HG03025 (cell line): ENCODE measurements around the gene RIT2.

ENCODE experiments used
- ATAC-seq: cut with Tn5 transposase; IDR thresholded peaks from one replicate; pipeline ENCODE4 v1.9.1; 2021; ENCODE audit warnings: mild to moderate bottlenecking, moderate library complexity; ENCODE audit not compliant: unreplicated experiment, low FRiP score

RIT2 gene

DNA sequence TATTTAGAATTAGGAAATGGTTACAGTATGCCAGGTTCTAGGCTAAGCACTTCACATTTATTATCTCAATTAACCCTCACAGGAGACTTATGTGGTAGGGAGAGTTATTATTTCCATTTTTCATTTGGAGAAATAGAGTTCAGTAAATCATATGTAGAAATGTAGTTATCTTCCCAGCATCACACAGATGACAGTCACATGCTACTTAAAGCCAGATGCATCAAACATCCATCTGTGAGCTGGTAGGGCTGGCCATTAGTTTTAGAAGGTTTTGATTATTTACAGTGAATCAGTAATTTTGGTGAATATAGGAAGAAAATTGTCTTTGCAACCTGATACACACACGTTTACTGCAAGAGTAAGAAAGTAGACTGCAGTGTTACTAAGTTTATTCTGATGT is 97.9 kb downstream of the RIT2 start:
- ATAC-seq: no peak

DNA sequence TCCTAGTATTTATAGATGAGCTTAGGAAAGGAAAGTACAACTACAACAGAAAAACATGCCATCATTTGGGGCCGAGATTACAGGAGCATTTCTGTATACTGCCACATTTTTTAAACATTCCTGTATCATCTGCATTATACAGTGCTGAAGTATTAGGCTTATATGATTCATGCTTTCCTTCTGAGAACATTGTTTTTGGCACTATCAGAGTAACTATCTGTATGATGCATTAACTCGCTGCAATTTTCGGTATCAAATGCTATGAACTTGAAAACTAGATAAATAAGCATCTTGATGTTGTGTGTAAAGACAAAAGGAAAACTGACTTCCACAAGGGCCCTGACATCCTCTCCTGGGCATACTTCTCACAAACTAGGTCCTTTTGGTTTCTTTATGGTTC is 102.0 kb downstream of the RIT2 start:
- ATAC-seq: no peak

DNA sequence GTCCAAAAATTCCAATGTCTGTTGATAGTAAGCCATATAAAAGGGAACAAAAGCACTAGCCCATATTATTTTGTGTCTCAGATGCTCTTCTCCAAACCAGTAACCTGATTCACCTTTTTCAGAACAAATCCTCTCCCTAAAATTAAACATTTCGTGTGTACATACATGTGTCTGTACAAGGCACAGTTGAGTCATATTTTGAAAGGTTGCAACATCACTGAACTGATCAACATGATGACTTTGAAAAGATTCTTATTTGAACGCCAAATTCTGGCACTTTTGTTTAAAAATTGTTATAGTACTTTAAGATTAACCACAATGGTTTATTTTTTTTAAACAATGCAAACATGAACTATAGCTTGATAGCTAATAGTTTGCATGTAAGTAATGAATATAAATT is 102.5 kb downstream of the RIT2 start:
- ATAC-seq: no peak

DNA sequence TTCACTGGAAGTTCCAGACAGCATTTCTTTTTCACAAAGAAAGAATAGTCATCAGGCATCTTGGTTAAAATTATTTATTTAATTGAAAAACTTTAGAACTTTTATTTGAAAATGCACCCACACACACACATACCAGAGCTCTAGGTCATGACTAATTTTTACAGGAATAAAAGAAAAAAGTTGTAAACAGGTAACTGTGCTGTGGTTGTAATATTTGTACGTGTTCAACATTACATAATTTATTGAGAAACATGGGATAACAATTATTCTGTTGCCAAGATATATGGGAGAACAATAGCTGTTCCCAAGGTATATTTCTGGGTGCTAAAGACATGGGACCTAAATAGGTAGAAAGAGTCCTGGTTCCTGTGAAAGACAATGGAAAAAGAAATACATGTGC is 104.9 kb downstream of the RIT2 start:
- no peak for ATAC-seq

DNA sequence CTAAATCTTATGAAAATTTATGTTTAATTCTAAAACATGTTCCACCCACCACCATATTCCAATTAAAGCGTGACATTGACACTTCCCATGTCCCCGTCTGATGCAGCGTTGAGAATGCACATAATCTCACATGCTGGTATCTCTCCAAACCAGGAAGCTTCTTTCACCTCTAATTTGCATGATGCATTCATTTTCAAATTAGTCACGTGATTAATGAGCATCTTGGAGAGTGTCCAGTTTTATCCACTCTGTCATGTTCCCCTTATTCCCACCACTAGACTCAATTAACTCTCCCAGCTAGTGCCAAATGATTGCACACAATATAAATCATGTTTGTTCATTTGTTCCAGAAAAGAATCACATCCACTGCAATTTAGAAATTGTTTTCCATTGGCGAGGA is 105.8 kb downstream of the RIT2 start:
- ATAC-seq: no peak

DNA sequence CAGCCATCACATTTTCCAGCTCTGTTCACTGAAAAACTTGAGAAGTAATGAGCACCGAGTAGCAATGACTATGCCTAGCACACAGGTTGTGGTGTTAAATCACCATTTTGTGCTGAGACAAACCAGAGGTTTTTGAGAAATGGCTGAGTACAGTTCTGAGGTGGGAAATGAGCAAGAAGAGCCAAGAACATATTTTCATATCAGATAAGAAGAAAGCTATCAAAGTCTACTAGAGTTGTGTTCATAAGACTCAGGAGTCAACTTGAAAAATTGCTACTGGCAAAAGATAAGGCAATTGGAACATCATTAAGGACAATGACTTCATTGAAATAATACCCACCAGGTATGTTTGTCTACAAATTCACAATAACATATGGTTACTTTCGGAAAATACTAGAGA is 108.1 kb downstream of the RIT2 start:
- ATAC-seq: no peak

DNA sequence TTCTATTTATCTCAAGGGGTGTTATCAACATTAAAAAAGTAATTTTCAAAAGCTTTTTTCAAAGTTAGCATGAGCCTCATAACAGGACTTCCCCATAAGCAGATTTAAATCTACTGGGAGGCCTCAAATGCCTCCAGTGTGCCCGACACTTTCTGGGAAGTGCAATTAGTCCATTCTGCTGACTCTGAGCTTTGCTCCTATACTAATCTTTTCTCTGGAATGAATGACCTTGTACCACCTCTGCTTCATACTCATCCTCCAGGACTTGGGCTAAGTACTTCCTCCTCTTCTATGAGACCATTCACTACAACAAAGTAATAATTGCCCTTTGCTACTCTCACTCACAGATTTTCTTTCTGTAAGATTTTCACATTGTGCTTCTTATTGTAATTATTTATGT is 111.1 kb downstream of the RIT2 start:
- no peak for ATAC-seq

DNA sequence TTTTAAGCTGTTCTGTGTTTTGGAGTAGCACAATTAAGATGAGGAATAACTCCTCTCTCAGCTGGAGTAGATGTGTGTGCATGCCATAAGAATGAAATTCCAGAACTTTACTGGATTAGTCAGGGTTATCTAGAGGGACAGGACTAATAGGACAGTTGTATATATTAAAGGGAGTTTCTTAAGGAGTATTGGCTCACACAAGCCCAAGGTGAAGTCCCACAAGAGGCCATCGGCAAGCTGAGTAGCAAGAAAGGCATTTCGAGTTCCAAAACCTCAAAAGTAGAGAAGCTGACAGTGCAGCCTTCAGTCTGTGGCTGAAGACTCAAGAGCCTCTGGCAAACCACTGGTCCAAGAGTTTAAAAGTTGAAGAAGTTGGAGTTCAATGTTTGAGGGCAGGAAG is 113.7 kb downstream of the RIT2 start:
- ATAC-seq: no peak

DNA sequence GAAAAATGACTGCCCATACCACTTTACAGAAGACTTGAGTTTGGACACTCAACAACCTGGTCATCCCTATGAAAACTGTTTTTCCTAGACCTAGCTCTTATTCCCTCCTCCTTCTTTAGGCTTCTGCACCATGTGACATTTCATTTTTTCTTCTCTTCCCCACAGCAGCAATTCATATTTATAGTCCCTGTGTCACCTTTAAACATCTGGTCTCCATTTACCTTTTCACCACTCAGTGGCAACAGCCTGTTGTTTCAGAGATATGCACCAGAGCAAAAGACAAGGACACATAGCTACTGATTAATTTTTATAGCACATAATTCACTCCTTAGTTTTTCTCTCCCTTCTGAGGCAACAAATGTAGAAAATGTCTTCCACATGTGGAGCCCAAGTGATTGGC is 118.7 kb downstream of the RIT2 start:
- ATAC-seq: no peak

DNA sequence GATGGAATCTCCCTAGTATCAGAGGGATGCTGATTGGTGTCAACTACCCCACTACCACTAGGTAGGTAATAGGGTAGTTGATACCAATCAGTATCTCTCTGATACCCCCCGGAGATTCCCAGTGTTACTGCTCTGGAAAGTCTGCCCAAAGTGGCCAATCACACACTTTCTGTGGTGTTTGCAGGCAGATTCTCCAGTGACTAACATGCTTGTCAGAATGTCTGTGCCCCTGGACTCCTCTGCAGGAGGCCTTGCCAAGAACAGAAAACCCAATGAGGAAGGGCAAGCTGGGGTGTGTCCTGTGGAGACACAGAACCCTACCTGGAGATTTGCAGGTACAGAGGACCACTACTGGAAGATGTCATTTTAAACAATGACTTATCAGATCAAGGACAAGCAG is 135.1 kb downstream of the RIT2 start:
- ATAC-seq: no peak

DNA sequence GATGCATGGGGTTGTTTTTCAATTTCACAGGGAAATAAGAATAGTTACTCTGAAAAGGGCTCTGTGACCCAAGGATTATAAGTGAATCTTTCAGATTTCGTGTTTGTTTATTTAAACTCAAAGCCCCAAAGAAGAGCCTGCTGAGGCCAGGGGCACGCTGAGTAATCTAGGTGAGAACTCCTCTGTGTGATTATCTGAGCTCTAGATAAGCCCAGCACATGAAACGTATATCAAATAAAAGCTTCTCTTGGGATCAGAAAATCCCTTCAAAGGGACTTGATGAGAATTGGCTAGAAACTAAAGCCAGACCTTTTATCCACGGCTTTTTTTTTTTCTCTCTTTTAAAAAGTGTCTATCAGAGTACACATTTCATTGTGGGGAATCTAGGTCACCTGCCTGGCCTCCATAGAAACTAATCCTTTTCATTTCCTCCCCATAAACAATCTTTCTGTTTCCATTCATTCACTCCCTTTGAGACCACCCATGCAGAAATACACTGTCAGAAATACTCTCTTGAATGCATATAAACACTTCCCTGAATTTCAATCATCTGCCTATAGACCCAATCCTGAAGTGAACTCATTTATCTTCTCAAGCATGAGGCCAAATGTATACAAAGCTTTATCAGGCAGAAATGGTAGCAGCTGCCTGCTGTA is 137.4 kb downstream of the RIT2 start:
- ATAC-seq: no peak

DNA sequence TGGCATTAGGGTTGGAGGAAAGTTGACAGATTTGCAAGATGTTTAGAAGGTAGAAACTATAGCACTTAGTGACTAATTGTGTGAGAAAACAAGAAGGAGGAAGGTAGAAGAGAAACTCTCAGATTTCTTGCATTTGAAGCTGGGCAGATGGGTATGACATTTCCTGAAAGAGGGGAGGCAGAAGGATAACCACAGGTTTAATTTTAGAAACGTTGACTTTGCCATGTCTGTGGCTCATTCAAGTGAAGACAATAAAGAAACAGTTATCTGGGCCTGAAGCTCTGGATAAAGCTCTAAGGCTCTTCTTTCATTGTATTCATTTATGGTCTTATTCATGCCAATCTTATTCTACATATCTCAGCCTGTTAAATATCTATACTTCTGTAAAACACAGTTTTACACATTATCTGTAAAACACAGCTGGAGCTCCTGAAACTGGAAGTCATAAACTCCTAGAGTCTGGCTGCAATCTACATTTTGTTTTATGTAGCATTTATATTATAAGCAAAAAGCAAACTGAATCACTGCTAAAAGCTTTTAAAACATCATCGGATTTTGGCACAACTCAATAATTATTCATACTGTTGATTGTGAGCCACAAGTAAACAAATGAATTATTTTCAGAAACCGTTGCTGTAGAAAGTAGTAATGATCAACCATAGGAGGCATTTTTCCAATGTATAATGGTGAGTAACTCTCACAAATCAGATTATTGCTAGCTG is 138.5 kb downstream of the RIT2 start:
- ATAC-seq: no peak

DNA sequence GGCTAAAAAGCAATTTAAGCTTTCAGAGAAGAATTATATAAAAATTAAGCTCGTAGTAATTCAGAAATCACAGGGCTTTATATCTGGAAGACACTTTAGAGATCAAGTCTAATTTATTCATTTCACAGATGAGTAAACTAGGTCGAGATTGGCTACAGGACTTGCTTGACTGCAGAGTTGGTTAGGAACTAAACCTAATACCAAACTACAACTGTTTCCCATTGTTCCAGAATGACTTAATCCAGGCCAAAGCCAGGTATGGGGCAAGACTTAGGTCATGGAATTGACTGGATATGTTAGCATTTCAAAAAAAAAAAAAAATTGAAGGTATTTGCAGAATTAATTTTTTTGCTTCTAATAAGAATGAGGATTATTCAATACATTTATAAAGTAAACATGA is 146.1 kb downstream of the RIT2 start:
- ATAC-seq: no peak

DNA sequence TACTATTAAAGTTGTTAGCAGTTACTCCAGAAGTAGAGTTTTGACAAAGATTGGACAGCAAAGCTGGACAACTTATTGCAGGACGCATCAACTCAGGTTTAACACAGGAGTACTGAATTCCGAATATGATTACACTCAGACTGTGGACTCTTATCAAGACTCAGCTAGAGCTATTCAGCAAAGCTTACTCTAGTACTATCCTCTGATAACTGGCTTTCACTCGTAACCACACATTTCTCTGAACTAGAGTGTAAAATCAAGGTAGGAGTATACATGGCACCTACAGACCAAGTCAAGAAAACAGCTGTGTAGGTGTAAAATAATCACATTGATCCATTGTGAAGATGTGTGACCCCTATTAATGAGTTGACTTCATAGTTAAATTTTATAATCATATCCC is 154.2 kb downstream of the RIT2 start:
- ATAC-seq: no peak

DNA sequence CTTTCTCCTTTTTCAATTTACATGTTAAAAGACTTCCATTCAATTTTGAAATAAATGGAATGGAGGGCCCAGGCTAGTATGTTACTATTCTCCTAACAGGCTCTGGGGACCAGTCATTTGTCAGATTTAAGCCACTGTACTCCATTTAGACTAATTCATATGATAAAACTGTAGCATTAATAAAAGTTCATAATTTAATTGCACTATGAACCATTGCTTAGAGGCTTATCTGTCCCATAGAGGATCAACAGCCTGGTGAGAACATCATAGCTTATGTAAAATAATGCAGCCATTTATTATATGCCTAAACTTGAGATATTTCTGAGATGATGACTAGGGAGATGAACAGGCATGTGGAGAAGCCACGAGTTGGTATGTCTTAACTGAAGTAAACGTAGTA is 156.0 kb downstream of the RIT2 start:
- ATAC-seq: no peak

DNA sequence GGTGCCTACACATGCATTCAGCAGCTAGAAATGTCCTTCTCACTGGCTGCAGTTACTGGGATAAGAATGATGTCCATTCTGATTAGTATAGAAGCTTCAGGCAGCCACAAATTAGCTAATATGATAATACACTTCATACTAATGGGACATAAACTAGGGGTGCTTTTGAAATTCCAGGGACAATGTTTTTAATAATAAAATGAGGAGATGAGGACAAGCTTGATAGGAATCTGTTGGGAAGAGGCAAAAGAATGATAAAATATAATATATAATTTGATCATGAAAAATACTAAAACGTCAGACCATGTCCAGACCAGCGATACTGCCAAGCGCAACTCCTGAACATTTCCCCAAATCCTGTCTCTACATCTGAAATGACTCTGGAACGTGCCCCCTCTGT is 157.1 kb downstream of the RIT2 start:
- ATAC-seq: no peak

DNA sequence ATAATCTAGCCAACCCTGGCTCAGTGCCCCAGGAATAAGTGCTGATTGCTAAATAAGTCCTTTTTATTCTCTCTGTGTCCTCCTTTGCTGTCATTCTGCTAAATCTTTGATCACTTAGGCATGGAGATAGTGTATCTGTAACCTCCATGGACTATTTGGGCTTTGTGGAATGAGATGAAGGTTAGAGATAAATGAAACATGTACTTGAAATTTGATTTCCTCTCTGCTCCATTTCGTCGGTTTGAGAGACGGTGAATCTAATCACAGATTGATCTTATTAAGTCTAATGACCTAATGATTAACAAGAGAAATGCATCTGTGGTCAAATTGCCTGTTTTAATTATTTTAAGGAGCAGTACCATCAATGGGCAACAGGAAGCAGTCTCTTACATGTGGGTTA is 159.2 kb downstream of the RIT2 start:
- ATAC-seq: no peak

DNA sequence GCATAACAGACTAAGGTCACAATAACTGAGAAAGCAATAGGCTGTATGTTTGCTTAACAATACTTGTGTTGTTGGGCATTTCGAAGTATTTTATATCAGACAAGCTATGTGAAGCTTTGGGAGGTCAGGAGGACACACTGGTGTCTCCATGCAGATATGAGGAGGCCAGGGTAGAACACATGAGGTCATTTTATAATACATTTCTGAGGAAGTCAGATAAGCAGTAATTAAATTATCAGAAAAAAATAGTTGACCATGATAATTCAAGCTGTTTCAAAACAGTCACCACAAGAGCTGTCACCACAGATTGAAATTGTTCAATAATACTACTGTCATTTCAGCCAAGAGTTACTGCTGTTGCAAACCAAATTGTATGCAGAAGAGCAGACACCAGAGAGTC is 160.6 kb downstream of the RIT2 start:
- ATAC-seq: no peak

DNA sequence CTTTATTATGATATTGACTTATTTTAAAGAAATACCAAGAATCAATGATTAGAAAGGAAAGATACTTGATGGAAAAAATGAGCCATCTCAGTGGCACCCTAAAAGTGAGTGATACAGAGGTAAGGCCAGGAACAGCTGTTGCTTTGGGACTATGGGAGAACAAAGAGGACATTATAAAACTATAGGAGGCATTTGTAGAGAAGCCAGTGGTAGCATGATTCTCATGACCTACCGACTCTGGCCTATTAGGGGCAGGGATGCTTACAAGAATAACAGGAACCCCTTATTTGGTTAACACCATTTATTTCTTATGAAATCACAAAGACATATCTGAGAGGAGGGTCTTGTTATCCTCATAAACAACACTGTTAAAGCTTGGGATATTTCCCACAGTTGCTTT is 162.2 kb downstream of the RIT2 start:
- ATAC-seq: no peak

DNA sequence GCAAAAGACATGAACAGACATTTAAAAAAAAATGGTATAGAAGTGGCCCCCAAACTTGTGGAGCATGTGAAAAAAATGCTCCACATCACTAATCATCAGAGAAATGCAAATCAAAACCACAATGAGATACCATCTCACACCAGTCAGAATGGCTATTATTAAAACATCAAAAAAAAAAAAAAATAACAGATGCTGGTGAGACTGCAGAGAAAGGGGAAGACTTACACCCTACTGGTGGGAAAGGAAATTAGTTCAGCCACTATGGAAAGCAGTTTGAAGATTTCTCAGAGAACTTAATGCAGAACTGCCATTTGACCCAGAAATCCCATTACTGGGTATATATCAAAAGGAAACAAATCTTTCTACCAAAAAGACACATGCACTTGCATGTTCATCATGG is 164.8 kb downstream of the RIT2 start:
- no peak for ATAC-seq

DNA sequence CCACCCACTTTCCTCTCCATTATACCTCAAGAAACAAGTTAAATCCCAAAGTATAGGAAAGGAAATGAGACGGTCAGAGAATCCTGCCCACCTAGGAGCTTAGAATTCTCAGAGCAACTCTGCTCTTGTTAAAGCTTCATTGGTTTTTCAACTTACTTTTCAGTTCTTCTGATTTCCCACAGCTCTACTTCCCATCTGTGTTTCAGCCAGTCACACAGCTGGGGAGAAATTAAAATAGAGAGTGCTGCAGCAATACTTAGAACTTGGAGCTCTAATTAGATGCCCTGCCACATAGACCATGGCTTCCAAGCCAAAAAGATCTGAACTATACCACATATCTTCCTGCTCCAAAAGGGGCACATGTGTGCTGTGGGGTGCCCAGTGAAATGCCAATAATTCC is 166.7 kb downstream of the RIT2 start:
- ATAC-seq: no peak

DNA sequence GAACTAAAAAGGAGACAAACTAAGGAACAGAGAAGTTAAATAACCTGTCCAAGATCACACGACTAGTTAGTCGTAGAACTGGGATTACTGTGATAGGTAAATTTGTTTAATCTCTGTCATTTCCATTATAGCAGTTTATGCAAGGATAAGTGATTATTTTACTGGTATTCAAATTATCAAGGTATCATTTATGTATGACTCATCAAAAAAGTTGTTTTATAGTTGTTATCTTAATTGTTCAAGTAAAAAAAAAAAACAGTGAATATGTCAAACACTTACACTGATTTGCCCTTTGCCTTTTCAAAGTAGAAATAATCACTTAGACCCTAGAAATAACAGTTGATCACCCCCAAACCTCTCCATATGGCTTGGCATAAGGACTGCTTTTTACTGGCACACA is 173.6 kb downstream of the RIT2 start:
- no peak for ATAC-seq

DNA sequence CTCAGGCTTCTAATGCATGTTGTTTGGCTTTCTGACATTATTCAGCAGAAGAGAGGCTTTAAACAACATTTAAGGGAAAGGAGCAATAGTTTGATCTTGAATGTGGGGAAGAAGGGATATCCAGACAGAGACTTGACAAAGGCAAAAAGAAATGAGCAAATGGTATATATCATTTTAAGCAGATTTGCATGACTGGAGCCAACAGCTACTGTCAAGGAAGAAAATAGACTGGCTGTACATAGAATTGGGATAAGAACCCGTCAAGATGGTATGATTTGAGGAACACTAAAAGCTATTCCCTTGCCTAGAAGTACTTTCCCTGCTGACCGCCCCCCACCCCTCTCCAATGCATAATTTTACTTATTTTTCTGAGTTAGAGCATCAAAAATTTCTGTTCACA is 174.5 kb downstream of the RIT2 start:
- ATAC-seq: no peak
